Esophagus squamous epithelium (tissue), 4 donors: ENCODE results near the gene SLC6A2.

Source experiments
- CTCF ChIP-seq, 6 experiments: fragments of 450-650 bp in 4 of 6; fragments of 200-600 bp in 2 of 6; sonication (generic) in 2 of 6; IDR thresholded peaks; one replicate each; pipeline ENCODE4 v1.5.1; 2016 to 2019; ENCODE audit warnings: antibody characterized with exemption in 6 of 6, mild to moderate bottlenecking in 4 of 6, moderate library complexity in 4 of 6
- POLR2A ChIP-seq, 4 donors: fragments of 450-650 bp; IDR thresholded peaks; one replicate each; pipeline ENCODE4 v1.6.1; 2017; ENCODE audit warnings: antibody characterized with exemption in 4 of 4, mild to moderate bottlenecking in 4 of 4, moderate library complexity in 3 of 4

GRCh38 chr16:55687802-55688201 lies 32.0 kb downstream of the SLC6A2 start:
- TF ChIP-seq POLR2A (IDR thresholded peaks at IDR 0.05) (no peak), CTCF (IDR thresholded peaks at IDR 0.05) (no peak)
